ENCODE measurements around the gene NUAK1. TPM values are rescaled to one million over a fixed set of nuclear protein-coding genes. Genes with fewer than 3 reads are reported as not detected.
A peak's percentile ranks its signal among the peaks of the same experiment; 100 is the strongest.

The NUAK1 gene
- total RNA-seq, 1 donor from 2014 or later = 40.7 TPM

GRCh38 chr12:106086696-106087095 is 52.1 kb downstream of the NUAK1 start:
- DNase-seq (ENCODE audit: low read depth) = no peak

- DNase-seq (ENCODE audit: low read depth) = no peak
Measured at GRCh38 chr12:106085213-106085612, 53.5 kb downstream of the NUAK1 start.

- no peak for DNase-seq (ENCODE audit: low read depth)
Measured at GRCh38 chr12:106084759-106085158, 54.0 kb downstream of the NUAK1 start.

GRCh38 chr12:106084014-106084671 is 54.6 kb downstream of the NUAK1 start:
- peak; percentile 88 for DNase-seq (ENCODE audit: low read depth)

GRCh38 chr12:106082216-106083175 is 56.3 kb downstream of the NUAK1 start:
- DNase-seq (ENCODE audit: low read depth) = no peak

- DNase-seq (ENCODE audit: low read depth) = peak; percentile 56
Measured at GRCh38 chr12:106081606-106082005, 57.1 kb downstream of the NUAK1 start.

GRCh38 chr12:106080791-106081170 is 58.0 kb downstream of the NUAK1 start:
- DNase-seq (ENCODE audit: low read depth) = peak; percentile 50

- peak; percentile 71 for DNase-seq (ENCODE audit: low read depth)
Measured at GRCh38 chr12:106080041-106080790, 58.5 kb downstream of the NUAK1 start.

GRCh38 chr12:106079148-106079738 is 59.5 kb downstream of the NUAK1 start:
- DNase-seq (ENCODE audit: low read depth) = no peak

GRCh38 chr12:106078358-106079010 is 60.3 kb downstream of the NUAK1 start:
- DNase-seq (ENCODE audit: low read depth) = peak; percentile 93

- peak; percentile 83 for DNase-seq (ENCODE audit: low read depth)
Measured at GRCh38 chr12:106074706-106075392, 63.9 kb downstream of the NUAK1 start.

- DNase-seq (ENCODE audit: low read depth) = no peak
Measured at GRCh38 chr12:106074361-106074705, 64.4 kb downstream of the NUAK1 start.

GRCh38 chr12:106073179-106073578 is 65.6 kb downstream of the NUAK1 start:
- DNase-seq (ENCODE audit: low read depth) = no peak

GRCh38 chr12:106072751-106073150 is 66.0 kb downstream of the NUAK1 start:
- DNase-seq (ENCODE audit: low read depth) = no peak

- no peak for DNase-seq (ENCODE audit: low read depth)
Measured at GRCh38 chr12:106071686-106072085, 67.1 kb downstream of the NUAK1 start.

- DNase-seq (ENCODE audit: low read depth) = no peak
Measured at GRCh38 chr12:106070611-106071010, 68.1 kb downstream of the NUAK1 start.

GRCh38 chr12:106070147-106070546 is 68.6 kb downstream of the NUAK1 start:
- no peak for DNase-seq (ENCODE audit: low read depth)

- no peak for DNase-seq (ENCODE audit: low read depth)
Measured at GRCh38 chr12:106068296-106068695, 70.5 kb downstream of the NUAK1 start.

GRCh38 chr12:106067606-106068205 is 71.0 kb downstream of the NUAK1 start:
- DNase-seq (ENCODE audit: low read depth) = no peak

Measured in myocyte (in vitro differentiated cells).